SK-N-MC (cell line): ENCODE results near the gene FHIT.

Experiments
- DNase-seq: peaks from one replicate; pipeline ENCODE4 v3.0.0-alpha.2; 2011; ENCODE audit warnings: low read depth, low spot score
- H3K27ac ChIP-seq: fragments of 200-600 bp; sonication (generic); 2 replicates; pipeline ENCODE4 v1.5.1; 2016; ENCODE audit warnings: mixed run types
- H3K36me3 ChIP-seq: fragments of 200-600 bp; sonication (generic); 2 replicates; pipeline ENCODE4 v1.6.1; 2017; ENCODE audit warnings: antibody characterized with exemption, low read length, mixed read lengths; ENCODE audit not compliant: insufficient read depth
- H3K4me3 ChIP-seq: fragments of 200-600 bp; sonication (generic); 2 replicates; pipeline ENCODE4 v1.5.1; 2016
- H3K9ac ChIP-seq: fragments of 200-600 bp; sonication (generic); 2 replicates; pipeline ENCODE4 v1.8.0; 2017; ENCODE audit warnings: mixed run types, mixed read lengths; ENCODE audit not compliant: insufficient read length
- H3K9me3 ChIP-seq: fragments of 200-600 bp; sonication (generic); 2 replicates; pipeline ENCODE4 v1.6.1; 2017; ENCODE audit warnings: low read depth, mild to moderate bottlenecking, antibody characterized with exemption, low read length, moderate library complexity, mixed read lengths
- EZH2 ChIP-seq: fragments of 200-600 bp; sonication (generic); IDR thresholded peaks from one replicate; pipeline ENCODE4 v1.6.1; 2017; ENCODE audit warnings: antibody characterized with exemption
- FOXP2 ChIP-seq: optimal IDR thresholded peaks from 2 replicates; pipeline ENCODE3; 2011; ENCODE audit warnings: mild to moderate bottlenecking, moderate library complexity; ENCODE audit not compliant: insufficient read depth; ENCODE audit errors: extremely low read length, control extremely low read depth
- POLR2AphosphoS5 ChIP-seq: IDR thresholded peaks from 2 replicates; pipeline ENCODE4 v1.6.1; 2012; ENCODE audit warnings: mild to moderate bottlenecking, low read depth, low read length, borderline replicate concordance

Gene FHIT

DNA sequence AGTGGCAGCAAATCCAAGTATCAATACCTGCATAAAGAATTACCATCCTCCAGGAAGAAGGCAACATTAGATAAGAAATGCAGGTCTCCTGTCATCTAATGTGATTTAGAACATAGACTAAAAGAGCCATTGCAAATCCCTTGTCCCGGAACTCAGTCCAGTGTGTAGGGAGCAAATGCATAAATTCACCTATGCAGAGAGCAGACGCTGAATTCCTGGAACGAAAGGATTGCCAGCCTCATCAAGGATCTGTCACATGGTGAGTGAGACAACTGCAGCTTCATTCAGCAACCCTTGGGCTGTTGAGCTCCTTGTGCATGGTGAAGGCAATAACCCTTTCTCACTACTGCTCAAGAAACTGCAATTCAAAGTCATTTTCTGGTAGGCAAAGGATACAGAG, 1504.7 kb downstream of the FHIT start:
- Histone ChIP-seq H3K27ac (no peak overlapping the region), H3K9ac (no peak overlapping the region), H3K9me3 (no peaks in the 10 kb centered on the region), H3K4me3 (no peak overlapping the region), H3K36me3 (no peaks in the 10 kb centered on the region)
- no peak for DNase-seq
- TF ChIP-seq EZH2 (no peak), FOXP2 (no peak), POLR2AphosphoS5 (no peak)

GRCh38 chr3:59737241-59737640, 1514.0 kb downstream of the FHIT start:
- DNase-seq = no peak
- Histone ChIP-seq H3K27ac (no peak overlapping the region), H3K9ac (no peak overlapping the region), H3K4me3 (no peak overlapping the region), H3K36me3 (no peaks in the 10 kb centered on the region), H3K9me3 (no peaks in the 10 kb centered on the region)
- TF ChIP-seq EZH2 = no peak
- TF ChIP-seq POLR2AphosphoS5 = no peak
- no peak for TF ChIP-seq FOXP2

DNA sequence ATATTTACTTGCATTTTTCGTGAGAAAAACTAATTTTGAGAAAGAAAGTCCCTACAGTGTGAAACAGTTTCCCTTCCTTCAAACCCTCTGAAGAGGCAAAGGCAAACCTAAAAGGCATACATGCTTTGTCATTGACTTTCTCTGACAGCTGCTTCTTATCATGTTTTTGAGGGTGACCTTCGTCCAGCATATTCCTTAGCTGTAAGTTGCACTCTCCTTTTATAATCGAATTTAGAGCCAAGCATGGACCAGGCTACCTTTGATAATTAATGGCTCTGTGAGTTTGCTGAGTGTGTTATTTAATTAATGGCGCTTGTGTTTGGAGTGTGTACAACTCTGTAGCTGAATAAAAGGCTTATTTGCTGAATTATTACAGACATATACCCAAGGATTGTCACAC, 1517.2 kb downstream of the FHIT start:
- no peaks in the 10 kb centered on the region for H3K9me3 ChIP-seq
- TF ChIP-seq EZH2 (no peak), FOXP2 (no peak), POLR2AphosphoS5 (no peak)
- no peak for DNase-seq
- H3K4me3 ChIP-seq = no peak overlapping the region
- no peak overlapping the region for H3K9ac ChIP-seq
- no peaks in the 10 kb centered on the region for H3K36me3 ChIP-seq
- H3K27ac ChIP-seq = no peak overlapping the region

DNA sequence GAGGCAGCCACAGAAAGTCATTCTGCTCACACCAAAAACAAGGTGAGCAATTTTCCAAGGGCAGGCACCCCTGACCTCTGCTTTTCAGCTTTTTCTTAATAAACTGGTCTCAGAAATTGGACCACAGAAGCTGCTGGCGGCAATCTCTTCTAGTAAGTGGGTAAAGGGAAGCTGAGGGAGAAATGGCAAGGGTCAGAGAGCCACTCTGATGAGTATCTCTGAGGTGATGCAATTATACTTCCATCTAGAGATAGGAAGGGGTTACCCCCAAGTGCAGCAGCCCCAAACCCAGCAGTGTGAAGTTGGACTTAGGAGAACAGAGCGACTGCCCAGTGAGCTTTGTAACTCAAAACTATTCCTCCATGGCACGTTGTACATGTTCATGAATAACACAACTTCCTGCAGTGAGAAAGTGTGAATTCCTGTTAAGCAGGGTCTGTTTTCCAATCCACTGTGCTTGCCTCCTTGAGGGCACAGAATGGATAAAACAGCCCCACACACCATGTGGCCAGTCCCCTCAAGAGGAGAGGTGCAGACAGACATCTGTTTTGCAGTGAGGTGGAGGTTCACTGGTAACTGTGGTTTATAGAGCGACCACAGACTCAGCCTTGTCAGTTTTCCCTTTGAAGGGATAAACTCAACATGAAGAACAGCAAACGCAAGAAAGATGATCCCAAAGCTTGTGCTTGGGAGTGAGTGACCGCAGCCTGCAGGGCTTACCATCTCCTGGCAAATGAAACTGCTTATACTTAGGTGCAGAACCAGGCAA, 1518.0 kb downstream of the FHIT start:
- no peak overlapping the region for H3K9ac ChIP-seq
- TF ChIP-seq POLR2AphosphoS5 = no peak
- no peak for TF ChIP-seq FOXP2
- TF ChIP-seq EZH2 = no peak
- H3K9me3 ChIP-seq = no peaks in the 10 kb centered on the region
- H3K27ac ChIP-seq = no peak overlapping the region
- no peak for DNase-seq
- H3K36me3 ChIP-seq = no peaks in the 10 kb centered on the region
- no peak overlapping the region for H3K4me3 ChIP-seq

DNA sequence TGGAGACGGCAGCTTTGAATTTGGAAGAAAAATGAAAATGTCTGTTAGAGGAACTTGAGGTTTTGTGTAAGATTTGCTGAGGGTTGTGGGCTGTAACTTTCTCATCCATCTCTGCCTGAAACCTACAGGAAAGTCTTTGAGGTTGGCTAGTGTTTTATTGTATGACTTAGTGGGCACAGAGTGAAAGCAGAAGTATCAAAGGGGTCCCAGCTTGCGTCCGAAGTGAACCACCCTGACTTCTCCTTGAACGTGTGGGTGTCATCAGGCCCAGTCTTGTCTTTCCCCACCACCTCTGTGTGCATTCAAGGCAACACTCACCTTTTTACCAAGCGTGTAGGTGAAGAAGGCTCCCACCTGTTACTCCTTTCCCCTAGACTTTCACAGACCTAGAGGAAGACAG, 1519.3 kb downstream of the FHIT start:
- H3K36me3 ChIP-seq = no peaks in the 10 kb centered on the region
- no peak overlapping the region for H3K27ac ChIP-seq
- DNase-seq = no peak
- no peak for TF ChIP-seq EZH2
- TF ChIP-seq FOXP2 = no peak
- TF ChIP-seq POLR2AphosphoS5 = no peak
- no peaks in the 10 kb centered on the region for H3K9me3 ChIP-seq
- no peak overlapping the region for H3K4me3 ChIP-seq
- H3K9ac ChIP-seq = no peak overlapping the region

DNA sequence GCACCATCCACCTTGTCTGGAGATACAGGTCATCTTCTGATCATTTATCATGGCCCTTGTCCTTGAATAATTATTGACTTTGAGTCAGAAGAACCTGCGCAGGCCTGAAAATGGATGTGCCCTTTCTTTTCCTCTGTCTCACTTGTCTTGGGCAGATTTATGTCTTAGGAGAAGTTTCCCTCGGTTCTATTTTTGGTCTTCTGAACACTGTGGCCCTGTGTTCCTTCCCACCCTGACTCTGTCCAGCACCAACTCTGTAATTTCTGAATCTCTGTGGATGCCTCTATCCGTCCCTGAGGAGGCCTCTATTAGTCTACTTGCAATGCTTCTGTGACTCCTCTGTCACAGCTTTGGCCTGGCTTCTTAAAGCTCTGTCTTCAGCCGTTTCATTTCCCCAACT, 1520.7 kb downstream of the FHIT start:
- Histone ChIP-seq H3K9ac (no peak overlapping the region), H3K27ac (no peak overlapping the region), H3K36me3 (no peaks in the 10 kb centered on the region), H3K4me3 (no peak overlapping the region), H3K9me3 (no peaks in the 10 kb centered on the region)
- TF ChIP-seq FOXP2 (no peak), EZH2 (no peak), POLR2AphosphoS5 (no peak)
- no peak for DNase-seq

GRCh38 chr3:59728587-59728908, 1522.7 kb downstream of the FHIT start:
- Histone ChIP-seq H3K9ac (no peak overlapping the region), H3K9me3 (no peaks in the 10 kb centered on the region), H3K4me3 (no peak overlapping the region)

DNA sequence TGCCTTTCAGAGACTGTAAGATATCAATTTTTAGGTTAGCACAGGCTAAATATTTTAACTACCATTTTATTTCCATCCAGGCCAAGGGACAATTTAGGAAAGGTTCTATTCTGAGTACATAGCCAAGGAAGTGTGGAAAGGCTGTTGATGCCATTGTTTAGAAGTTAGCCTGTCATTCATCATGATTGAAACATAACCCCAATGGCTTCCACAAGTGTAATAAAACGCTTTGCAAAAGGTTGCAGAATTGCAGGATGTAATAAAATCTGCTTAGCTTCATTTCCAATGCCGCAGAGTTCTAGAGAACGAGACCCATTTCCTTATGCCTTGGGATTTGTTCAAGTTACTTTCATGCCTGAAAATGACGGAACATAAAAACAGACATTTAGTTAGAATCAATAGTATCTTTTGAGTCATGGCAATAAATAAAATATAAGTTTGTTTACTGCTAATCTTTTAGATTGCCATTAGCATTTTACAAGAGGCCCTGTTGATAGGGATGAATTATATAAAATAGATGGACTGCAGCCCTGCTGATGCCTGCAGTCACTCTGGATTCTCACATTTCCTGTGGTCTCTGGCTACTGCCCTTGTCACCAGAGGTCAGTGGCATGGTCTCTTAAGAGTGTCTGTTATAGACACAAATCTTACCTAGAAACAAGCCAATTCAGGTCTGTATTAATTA, 1523.2 kb downstream of the FHIT start:
- no peaks in the 10 kb centered on the region for H3K36me3 ChIP-seq
- TF ChIP-seq EZH2 (no peak), POLR2AphosphoS5 (no peak), FOXP2 (no peak)
- no peak for DNase-seq
- H3K4me3 ChIP-seq = no peak overlapping the region
- no peak overlapping the region for H3K27ac ChIP-seq
- H3K9ac ChIP-seq = no peak overlapping the region
- no peaks in the 10 kb centered on the region for H3K9me3 ChIP-seq

More at GRCh38 chr3:59728587-59728908, 1522.7 kb downstream of the FHIT start:
- no peak for TF ChIP-seq POLR2AphosphoS5
- no peak for TF ChIP-seq FOXP2
- TF ChIP-seq EZH2 = no peak
- no peak for DNase-seq
- Histone ChIP-seq H3K27ac (no peak overlapping the region), H3K36me3 (no peaks in the 10 kb centered on the region)

DNA sequence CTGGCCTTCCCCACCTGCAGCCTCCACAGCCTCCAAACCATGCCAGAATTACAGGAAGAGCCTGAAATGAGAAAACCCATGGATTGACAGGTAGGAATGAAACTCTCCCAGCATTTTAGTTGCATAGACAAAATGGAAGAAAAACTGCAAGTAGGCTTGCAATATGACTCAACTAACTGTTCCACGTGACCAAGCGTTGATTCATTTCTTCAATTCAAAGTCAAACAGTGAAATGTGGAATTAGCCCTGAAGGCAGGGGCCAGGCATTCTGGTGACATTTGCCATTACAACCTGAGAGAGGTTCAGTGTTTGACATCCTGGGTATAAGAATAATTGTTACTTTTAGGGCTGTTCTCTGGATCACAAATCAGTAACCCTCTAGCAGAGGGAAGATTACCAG, 1525.0 kb downstream of the FHIT start:
- H3K36me3 ChIP-seq = no peaks in the 10 kb centered on the region
- TF ChIP-seq FOXP2 = no peak
- TF ChIP-seq POLR2AphosphoS5 = no peak
- TF ChIP-seq EZH2 = no peak
- H3K9ac ChIP-seq = no peak overlapping the region
- DNase-seq = no peak
- H3K4me3 ChIP-seq = no peak overlapping the region
- H3K27ac ChIP-seq = no peak overlapping the region
- no peaks in the 10 kb centered on the region for H3K9me3 ChIP-seq
